ENCODE results near the gene ZSCAN12.

ZSCAN12 gene

GRCh38 chr6:28353981-28354676 is 45.4 kb downstream of the ZSCAN12 start:
- DNase-seq (ENCODE audit: low spot score): peak; percentile 25

- DNase-seq (ENCODE audit: low spot score): no peak
Observed at GRCh38 chr6:28353356-28353755, 46.2 kb downstream of the ZSCAN12 start.

GRCh38 chr6:28351493-28351925 is 48.0 kb downstream of the ZSCAN12 start:
- DNase-seq (ENCODE audit: low spot score): no peak

- peak; percentile 5 for DNase-seq (ENCODE audit: low spot score)
Observed at GRCh38 chr6:28351087-28351486, 48.5 kb downstream of the ZSCAN12 start.

- DNase-seq (ENCODE audit: low spot score): peak; percentile 89
Observed at GRCh38 chr6:28349892-28350737, 49.4 kb downstream of the ZSCAN12 start, which contains the start of gene ZKSCAN3. Gene ZKSCAN3 (plus strand): TSS chr6:28349947. CDS start chr6:28359587, 9,640 bp downstream.

- no peak for DNase-seq (ENCODE audit: low spot score)
Observed at GRCh38 chr6:28349344-28349891, 50.1 kb downstream of the ZSCAN12 start.

GRCh38 chr6:28347119-28347518 is 52.4 kb downstream of the ZSCAN12 start:
- no peak for DNase-seq (ENCODE audit: low spot score)

- DNase-seq (ENCODE audit: low spot score): no peak
Observed at GRCh38 chr6:28345201-28345600, 54.3 kb downstream of the ZSCAN12 start.

- no peak for DNase-seq (ENCODE audit: low spot score)
Observed at GRCh38 chr6:28343898-28344677, 55.5 kb downstream of the ZSCAN12 start.

GRCh38 chr6:28340310-28341095 is 59.0 kb downstream of the ZSCAN12 start:
- no peak for DNase-seq (ENCODE audit: low spot score)

- no peak for DNase-seq (ENCODE audit: low spot score)
Observed at GRCh38 chr6:28337121-28337520, 62.4 kb downstream of the ZSCAN12 start.

GRCh38 chr6:28336284-28337120 is 63.0 kb downstream of the ZSCAN12 start:
- DNase-seq (ENCODE audit: low spot score): peak; percentile 73

GRCh38 chr6:28335564-28336283 is 63.8 kb downstream of the ZSCAN12 start, which contains the start of gene ZSCAN31:
Gene ZSCAN31 (minus strand): TSS chr6:28336148. CDS start chr6:28329683, 6,465 bp downstream.
- no peak for DNase-seq (ENCODE audit: low spot score)

GRCh38 chr6:28335040-28335563 is 64.4 kb downstream of the ZSCAN12 start:
- peak; percentile 97 for DNase-seq (ENCODE audit: low spot score)

- DNase-seq (ENCODE audit: low spot score): peak; percentile 18
Observed at GRCh38 chr6:28334286-28335039, 65.1 kb downstream of the ZSCAN12 start.

- no peak for DNase-seq (ENCODE audit: low spot score)
Observed at GRCh38 chr6:28333599-28334018, 65.9 kb downstream of the ZSCAN12 start.

- no peak for DNase-seq (ENCODE audit: low spot score)
Observed at GRCh38 chr6:28333047-28333446, 66.5 kb downstream of the ZSCAN12 start.

- DNase-seq (ENCODE audit: low spot score): no peak
Observed at GRCh38 chr6:28330041-28330440, 69.5 kb downstream of the ZSCAN12 start.

Measured in pons (tissue), 1 donor.